GM12801 (cell line): ENCODE measurements around the gene THRA.

Experiments
- CTCF ChIP-seq: IDR thresholded peaks from one replicate; pipeline ENCODE4 v1.5.1; 2011; ENCODE audit warnings: control low read depth; ENCODE audit not compliant: insufficient read length; ENCODE audit errors: extremely low read depth

The THRA gene

GRCh38 chr17:40124279-40125141, 61.7 kb downstream of the THRA start:
- TF ChIP-seq CTCF: no peak

- TF ChIP-seq CTCF: no peak
These were observed 66.7 kb downstream of the THRA start for GRCh38 chr17:40129498-40129897.

GRCh38 chr17:40130352-40131042, 67.7 kb downstream of the THRA start:
- no peak for TF ChIP-seq CTCF

GRCh38 chr17:40134184-40134583, 71.4 kb downstream of the THRA start:
- TF ChIP-seq CTCF: no peak

- TF ChIP-seq CTCF: no peak
These were observed 73.1 kb downstream of the THRA start for GRCh38 chr17:40135817-40136216.

- no peak for TF ChIP-seq CTCF
These were observed 76.8 kb downstream of the THRA start for GRCh38 chr17:40139566-40140058.
